Measurements from ENCODE around the gene CBX3.
"Not testable (repeated sequence)": the region's sequence is repeated elsewhere in the genome, so short reads cannot be mapped to it uniquely, and the experiment has no call there.

The CBX3 gene

DNA sequence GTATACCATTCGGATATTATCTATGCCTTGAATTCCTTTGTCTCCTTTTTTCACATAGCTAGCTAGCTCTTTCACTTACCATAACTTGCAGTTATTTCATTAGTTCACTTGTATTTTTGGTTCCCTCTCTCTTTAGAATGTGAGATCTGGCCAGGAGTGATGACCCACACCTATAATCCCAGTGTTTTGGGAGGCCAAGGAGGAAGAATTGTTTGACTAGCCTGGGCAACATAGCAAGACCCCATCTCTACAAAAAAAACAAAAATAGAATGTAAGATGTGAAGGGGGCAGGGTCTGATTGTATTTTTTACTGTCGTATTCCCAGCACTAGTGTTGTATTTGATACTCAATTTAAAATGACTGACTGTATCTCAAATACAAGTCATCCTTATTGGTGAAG is 29.9 kb upstream of the CBX3 start:
- TF ChIP-seq, protein P1, sequence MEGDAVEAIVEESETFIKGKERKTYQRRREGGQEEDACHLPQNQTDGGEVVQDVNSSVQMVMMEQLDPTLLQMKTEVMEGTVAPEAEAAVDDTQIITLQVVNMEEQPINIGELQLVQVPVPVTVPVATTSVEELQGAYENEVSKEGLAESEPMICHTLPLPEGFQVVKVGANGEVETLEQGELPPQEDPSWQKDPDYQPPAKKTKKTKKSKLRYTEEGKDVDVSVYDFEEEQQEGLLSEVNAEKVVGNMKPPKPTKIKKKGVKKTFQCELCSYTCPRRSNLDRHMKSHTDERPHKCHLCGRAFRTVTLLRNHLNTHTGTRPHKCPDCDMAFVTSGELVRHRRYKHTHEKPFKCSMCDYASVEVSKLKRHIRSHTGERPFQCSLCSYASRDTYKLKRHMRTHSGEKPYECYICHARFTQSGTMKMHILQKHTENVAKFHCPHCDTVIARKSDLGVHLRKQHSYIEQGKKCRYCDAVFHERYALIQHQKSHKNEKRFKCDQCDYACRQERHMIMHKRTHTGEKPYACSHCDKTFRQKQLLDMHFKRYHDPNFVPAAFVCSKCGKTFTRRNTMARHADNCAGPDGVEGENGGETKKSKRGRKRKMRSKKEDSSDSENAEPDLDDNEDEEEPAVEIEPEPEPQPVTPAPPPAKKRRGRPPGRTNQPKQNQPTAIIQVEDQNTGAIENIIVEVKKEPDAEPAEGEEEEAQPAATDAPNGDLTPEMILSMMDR (conservative IDR thresholded peaks at IDR 0.05; ENCODE audit: low read depth, low read length) = no peak
- no peak overlapping the region for H3K4me3 ChIP-seq (ENCODE audit: low read depth, low read length)
- no peak for DNase-seq (ENCODE audit: low read depth)

DNA sequence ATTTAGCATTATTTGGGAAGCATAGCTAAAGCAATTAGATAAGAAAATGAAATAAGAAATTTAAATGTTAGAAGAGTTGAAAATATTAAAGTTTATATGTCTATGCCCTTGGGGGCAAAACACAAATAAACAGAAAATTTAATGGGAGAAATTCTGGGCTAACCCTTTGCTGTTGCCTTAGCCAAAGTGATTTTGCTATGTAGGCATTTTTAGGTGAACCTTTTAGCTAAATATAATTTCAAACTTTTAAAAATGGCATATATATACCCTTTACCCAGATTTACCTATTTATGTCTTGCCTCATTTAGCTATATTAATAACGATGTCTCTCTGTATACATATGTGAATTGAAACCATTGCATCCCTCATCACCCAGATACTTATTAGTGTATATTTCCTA is 29.5 kb upstream of the CBX3 start:
- H3K4me3 ChIP-seq (ENCODE audit: low read depth, low read length) = no peak overlapping the region
- TF ChIP-seq, protein P1 (conservative IDR thresholded peaks at IDR 0.05; ENCODE audit: low read depth, low read length) = no peak
- DNase-seq (ENCODE audit: low read depth) = no peak

DNA sequence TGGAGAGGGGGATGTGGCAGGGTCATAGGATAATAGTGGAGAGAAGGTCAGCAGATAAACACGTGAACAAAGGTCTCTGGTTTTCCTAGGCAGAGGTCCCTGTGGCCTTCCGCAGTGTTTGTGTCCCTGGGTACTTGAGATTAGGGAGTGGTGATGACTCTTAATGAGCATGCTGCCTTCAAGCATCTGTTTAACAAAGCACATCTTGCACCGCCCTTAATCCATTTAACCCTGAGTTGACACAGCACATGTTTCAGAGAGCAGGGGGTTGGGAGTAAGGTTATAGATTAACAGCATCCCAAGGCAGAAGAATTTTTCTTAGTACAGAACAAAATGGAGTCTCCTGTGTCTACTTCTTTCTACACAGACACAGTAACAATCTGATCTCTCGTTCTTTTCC is 25.6 kb upstream of the CBX3 start:
- DNase-seq (ENCODE audit: low read depth); H3K4me3 ChIP-seq (ENCODE audit: low read depth, low read length): not testable (repeated sequence)

DNA sequence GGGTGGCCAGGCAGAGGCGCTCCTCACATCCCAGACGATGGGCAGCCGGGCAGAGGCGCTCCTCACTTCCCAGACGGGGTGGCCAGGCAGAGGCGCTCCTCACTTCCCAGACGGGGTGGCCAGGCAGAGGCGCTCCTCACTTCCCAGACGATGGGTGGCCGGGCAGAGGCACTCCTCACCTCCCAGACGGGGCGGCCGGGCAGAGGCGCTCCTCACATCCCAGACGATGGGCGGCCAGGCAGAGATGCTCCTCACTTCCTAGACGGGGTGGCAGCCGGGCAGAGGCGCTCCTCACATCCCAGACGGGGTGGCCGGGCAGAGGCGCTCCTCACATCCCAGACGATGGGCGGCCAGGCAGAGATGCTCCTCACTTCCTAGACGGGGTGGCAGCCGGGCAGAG is 24.8 kb upstream of the CBX3 start:
- not testable (repeated sequence) for DNase-seq (ENCODE audit: low read depth)

DNA sequence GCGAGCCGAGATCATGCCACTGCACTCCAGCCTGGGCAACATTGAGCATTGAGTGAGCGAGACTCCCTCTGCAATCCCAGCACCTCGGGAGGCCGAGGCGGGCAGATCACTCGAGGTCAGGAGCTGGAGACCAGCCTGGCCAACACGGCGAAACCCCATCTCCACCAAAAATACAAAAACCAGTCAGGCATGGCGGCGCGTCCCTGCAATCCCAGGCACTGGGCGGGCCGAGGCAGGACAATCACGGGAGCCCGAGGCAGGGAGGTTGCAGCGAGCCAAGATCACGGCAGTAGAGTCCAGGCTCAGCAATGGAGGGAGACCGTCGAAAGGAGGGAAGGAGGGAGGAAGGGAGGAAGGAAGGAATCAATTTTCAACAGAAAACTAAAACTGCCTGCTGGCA is 24.3 kb upstream of the CBX3 start:
- not testable (repeated sequence) for H3K4me3 ChIP-seq (ENCODE audit: low read depth, low read length); DNase-seq (ENCODE audit: low read depth)

More for the DNA sequence above, 24.8 kb upstream of the CBX3 start:
- H3K4me3 ChIP-seq (ENCODE audit: low read depth, low read length) = not testable (repeated sequence)

DNA sequence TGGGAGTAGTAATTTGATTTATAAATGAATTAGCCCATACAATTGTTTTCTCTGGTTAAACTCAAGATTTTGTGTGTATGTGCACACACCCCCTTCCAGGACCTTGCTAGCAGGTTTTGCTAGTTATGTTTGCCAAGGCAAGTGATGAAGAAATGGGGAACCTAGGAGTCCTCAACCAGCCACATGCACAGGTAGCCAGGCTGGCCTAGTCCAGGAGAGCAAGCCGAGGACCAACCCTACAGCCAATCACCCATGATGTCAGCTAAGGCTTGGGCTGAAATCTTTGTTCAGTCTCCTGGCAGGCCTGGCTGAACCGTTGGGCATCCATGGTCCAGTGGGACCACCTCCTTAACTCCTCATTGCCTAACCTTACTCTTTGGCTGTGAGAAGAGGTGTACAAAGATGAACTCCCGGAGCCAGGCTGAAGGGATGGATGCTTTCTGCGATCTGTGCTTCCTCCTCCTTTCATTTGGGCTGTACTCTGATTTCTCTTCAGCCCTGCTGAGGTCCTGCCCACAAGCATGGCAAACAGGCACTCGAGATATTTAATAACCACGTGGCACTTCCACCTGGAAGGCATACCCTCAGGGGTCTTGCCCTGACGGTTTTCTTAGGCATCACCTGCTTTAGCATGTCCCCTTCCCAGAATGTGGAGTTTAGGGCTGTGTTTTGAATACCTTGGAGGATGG is 23.1 kb upstream of the CBX3 start:
- no peak overlapping the region for H3K4me3 ChIP-seq (ENCODE audit: low read depth, low read length)
- no peak for DNase-seq (ENCODE audit: low read depth)
- TF ChIP-seq, protein P1 (conservative IDR thresholded peaks at IDR 0.05; ENCODE audit: low read depth, low read length) = no peak

DNA sequence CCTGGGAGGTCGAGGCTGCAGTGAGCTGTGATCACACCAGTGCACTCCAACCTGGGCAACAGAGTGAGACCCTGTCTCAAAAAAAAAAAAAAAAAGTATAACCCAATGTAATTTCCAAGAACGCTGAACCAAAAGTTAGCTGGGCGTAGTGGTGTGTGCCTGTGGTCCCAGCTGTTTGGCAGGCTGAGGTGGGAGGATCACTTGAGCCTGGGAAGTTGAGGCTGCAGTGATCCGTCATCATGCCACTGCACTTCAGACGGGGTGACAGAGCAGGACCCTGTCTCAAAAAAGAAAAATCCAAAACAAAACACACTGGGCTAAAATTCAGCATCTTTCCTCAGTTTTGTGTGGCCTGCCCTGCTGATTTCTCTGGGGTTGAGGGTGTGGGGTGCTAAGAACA is 22.1 kb upstream of the CBX3 start:
- no peak overlapping the region for H3K4me3 ChIP-seq (ENCODE audit: low read depth, low read length)
- no peak for DNase-seq (ENCODE audit: low read depth)
- TF ChIP-seq, protein P1 (conservative IDR thresholded peaks at IDR 0.05; ENCODE audit: low read depth, low read length) = no peak

DNA sequence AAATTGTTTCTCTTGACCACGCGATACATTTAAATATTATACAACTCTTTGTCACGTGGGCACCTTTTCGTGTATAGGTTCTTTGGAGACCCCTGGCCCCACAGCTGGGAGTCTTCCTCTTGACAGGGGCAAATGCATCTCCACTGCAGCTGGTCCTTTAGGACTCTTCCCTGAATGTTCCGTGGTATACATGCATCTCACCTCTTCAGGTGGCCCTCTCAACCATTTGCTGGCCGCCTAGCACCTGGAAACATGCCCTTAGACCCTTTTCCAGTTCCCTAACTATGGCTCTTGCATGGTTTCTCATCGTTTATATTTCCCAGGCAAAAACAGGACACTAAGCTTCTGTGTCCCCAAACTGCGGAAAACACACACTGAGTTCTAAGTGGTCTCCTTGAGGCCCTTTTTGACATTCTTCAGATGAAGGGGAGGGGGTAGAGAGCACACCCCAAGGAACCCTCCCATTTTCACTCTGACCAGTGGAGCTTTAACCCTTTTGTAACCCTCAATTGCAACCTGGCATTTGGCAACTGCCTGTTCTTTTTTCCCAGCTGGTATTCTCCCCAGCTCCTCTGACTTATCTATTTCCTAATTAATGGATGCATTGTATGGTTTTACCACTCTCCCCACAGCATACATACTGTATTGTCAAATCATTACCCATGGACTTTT is 21.6 kb upstream of the CBX3 start:
- TF ChIP-seq, protein P1 (conservative IDR thresholded peaks at IDR 0.05; ENCODE audit: low read depth, low read length) = no peak
- H3K4me3 ChIP-seq (ENCODE audit: low read depth, low read length) = no peak overlapping the region
- DNase-seq (ENCODE audit: low read depth) = no peak

All from choroid plexus epithelial cell (primary cell).